HL-60/S4 (cell line): Measurements from ENCODE around the gene NEB.
"Not testable (repeated sequence)": the region's sequence is repeated elsewhere in the genome, so short reads cannot be mapped to it uniquely, and the experiment has no call there.

ENCODE experiments used
- in situ Hi-C: fragments of 300-500 bp; cut with MboI; formaldehyde crosslinking; loops from 2 replicates; pipeline ENCODE4 v1.14.3; 2022; ENCODE audit warnings: low sequenced_read_pairs

The NEB gene

DNA sequence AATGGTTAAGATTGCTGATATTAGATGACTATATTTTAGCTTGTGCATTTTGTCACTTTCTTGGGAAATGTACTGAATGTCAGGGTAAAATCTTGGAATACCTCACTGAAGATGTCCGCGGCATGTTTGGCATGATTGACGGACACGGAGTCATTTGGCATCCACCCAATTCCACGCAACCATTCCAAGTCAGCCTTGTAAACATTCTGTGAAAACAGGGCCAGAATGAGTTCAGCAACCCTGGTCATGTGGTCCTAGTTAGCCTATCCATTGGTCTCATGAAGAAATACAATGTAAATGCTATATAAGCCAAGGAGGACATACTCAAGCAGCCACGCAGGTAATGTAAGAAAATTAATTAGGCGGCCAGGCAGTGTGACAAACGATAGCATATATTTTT lies 165.1 kb downstream of the NEB start:
- in situ Hi-C loops, result no loop called here

DNA sequence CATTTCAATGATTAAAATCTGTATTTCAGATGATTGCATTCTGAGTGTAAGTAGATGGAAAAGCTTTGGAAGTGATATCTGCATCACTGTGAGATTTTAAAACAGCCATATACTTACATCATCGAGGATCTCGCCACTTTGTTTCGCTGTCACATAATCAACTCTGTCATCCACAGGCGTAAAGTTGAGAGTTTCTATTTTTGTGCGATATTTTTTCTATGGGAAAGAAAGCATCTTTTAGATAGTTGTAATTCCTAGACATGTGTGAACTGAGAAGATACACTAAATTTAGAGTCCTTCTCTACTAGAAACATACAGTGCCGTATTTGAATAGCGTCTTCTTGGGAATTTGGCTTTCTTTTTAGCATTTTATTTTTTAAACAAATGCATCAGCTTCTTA lies 165.8 kb downstream of the NEB start:
- in situ Hi-C loops, result no loop called here

- in situ Hi-C loops, result no loop called here
Observed at GRCh38 chr2:151567006-151567405, 167.3 kb downstream of the NEB start.

DNA sequence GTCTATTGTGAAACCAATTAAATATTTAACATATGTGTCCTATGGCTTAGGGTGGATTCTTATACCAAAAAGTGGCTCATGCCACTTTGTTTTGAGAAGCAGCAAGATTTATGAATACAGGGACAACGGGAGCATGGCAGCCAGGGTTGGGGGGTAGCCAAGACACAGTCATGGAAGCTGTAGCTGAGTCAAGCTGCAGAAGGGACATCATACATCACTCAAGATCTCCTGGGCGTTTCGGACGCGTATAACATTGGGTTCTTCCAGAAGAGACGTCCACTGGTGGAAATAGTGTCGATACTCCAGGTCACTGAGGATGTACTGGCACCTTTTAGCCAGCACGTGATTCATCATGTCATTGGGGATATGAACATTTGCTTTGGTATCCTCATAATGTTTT lies 171.9 kb downstream of the NEB start:
- in situ Hi-C loops, result no loop called here

- in situ Hi-C loops, result no loop called here
Observed at GRCh38 chr2:151560289-151560688, 174.0 kb downstream of the NEB start.

GRCh38 chr2:151559431-151559830 lies 174.8 kb downstream of the NEB start:
- in situ Hi-C loops, result not testable (repeated sequence)

DNA sequence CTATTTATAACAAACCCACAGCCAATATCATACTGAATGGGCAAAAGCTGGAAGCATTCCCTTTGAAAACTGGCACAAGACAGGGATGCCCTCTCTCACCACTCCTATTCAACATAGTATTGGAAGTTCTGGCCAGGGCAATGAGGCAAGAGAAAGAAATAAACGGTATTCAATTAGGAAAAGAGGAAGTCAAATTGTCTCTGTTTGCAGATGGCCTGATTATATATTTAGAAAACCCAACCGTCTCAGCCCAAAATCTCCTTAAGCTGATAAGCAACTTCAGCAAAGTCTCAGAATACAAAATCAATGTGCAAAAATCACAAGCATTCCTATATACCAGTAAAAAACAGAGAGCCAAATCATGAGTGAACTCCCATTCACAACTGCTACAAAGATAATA lies 176.4 kb downstream of the NEB start:
- in situ Hi-C loops, result not testable (repeated sequence)

DNA sequence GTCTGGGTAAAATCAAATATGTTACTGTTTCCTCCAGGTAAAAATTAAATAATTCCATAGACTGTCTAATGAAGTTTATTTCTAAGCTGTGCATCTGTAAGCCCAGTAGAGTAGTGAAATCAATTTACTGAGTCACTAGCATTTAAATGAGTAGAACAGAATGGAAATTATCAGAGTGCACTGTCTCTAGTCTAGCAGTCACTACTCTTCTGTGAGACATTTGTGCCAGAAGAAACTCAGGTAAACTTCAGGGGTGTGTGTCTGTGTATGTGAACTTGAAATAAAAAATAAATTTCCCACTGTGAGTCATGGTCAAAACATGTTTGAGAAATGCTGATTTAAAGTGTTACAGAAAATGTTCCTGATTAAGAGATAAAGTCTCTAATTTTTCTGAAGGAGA lies 178.2 kb downstream of the NEB start:
- in situ Hi-C loops, result no loop called here

GRCh38 chr2:151552287-151552686 lies 182.0 kb downstream of the NEB start:
- in situ Hi-C loops, result no loop called here

DNA sequence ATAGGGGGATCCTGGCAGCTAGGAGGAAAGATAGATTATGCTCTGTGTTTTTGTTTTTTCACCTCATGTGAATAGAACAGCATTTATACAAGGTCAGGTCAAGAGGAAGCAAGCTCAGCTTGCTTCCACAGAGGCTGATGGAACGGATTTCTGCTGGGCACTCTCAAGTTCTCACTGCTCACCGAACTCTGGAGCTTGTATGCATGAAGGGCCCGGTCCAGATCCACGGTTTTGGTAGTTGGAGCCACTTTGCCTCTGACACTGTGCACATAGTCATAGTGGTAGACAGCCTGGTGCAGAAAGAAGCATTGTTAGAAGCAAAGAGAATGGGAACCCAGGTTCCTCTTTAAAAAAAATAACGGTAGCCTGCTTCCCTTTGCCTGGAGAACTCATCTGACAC lies 182.7 kb downstream of the NEB start:
- in situ Hi-C loops, result no loop called here

DNA sequence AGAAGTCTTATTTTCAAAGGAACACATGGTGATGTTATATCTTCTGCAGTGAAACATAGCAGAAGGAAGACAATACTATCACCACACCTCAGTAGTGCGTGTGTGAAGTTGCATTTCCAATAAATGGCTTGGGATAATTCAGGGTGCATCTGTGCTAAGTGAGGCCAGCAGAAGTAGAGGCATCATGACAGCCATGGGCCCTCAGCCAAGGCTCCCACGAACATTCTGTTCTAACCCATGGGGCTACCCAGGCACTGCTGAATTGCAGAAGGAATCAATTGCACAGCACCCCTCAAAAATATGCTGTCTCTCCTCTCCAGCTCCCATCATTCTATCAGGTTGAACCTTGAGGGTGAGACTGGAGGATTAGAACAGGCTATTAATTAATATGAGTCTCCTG lies 185.1 kb downstream of the NEB start:
- in situ Hi-C loops, result no loop called here

GRCh38 chr2:151544449-151544848 lies 189.8 kb downstream of the NEB start:
- in situ Hi-C loops, result no loop called here

- in situ Hi-C loops, result no loop called here
Observed at GRCh38 chr2:151543876-151544275, 190.4 kb downstream of the NEB start.

- in situ Hi-C loops, result no loop called here
Observed at GRCh38 chr2:151534001-151534400, 200.3 kb downstream of the NEB start.

DNA sequence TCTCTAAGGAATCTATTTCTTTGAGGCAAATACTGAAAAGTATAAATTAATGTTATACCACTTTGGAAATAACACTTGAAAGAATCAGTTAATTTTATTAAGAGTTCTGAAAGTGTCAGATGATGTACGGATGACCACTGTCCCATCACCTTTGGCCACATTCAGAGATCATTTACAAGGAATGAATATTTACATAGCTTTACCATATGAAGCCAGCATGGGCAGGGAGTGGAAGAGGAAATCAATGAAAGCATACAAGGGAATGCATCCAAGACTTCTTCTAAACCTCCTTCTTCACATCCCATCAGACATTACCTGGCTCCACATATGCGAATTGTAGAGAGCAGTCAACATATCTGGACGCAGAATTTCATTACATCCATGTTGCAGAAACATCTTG lies 201.1 kb downstream of the NEB start:
- in situ Hi-C loops, result no loop called here

DNA sequence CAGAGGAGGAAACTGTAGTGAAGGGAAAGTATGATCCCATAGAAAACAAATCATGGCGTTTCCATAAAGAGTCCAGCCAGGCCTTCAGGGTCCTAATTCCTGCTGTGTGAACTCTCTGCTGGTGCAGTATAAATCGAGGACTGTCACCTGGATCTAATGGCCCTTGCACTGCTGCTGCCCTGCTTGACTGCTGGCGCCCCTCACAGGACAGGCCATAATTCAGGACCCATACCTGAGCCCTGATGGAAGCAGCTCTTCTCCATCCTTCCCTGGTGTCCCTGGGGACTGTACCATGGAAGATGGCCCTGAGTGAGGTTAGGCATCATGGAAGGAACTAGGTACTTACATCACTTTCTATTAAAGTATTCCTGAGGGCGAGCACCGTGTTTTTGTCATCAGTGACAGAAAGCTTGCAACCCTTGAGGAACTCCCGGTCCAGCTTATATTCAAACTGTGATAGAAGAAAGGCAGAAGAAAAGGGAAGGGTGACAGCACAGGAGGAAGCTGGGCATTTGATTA lies 207.6 kb downstream of the NEB start:
- in situ Hi-C loops, result no loop called here

DNA sequence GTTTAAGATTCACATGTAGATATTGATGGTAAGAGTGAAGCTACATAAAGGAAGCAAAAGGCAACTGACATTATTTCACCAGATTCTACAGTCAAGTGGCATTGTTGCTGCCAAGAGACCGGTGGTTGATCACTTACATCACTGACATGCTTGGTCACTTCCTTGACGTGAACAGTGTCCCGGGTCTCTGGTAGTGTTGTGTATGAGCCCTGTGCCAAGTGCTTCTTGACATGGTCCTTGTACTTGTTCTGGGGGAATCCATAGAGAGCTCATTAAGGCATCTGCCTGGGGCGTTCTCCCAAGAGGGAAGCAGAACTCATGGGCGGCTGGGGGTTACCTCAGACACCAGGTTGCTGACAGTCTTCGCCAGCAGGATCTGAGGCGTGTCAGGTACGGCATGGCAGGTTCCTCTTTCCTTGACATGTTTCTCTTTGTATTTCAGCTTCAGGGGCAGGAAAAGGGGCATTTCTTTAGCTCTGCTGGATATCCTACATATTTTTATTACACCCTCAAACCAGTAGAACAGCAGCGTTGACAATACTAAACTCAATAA lies 208.4 kb downstream of the NEB start:
- in situ Hi-C loops, result no loop called here

- in situ Hi-C loops, result no loop called here
Observed at GRCh38 chr2:151523850-151524249, 210.4 kb downstream of the NEB start.

GRCh38 chr2:151522556-151522955 lies 211.7 kb downstream of the NEB start:
- in situ Hi-C loops, result no loop called here

DNA sequence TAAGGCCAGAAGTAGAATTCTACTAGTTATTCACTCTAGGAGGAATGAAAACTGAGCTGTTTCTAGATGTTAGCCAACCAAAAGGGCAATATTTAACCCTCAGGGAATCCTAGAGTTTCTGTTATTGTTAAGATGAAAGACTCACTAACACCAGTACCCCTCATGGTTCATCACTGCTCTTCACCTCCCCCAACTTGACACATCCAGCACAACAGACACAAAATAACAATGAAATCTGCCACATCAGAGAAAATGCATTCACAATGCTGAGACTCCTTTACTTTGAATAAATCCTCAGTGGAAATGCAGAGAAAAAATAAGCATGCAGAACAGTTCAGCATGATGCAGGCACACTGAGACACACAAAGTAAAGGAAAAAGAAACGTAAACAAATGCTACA lies 213.3 kb downstream of the NEB start:
- in situ Hi-C loops, result no loop called here

DNA sequence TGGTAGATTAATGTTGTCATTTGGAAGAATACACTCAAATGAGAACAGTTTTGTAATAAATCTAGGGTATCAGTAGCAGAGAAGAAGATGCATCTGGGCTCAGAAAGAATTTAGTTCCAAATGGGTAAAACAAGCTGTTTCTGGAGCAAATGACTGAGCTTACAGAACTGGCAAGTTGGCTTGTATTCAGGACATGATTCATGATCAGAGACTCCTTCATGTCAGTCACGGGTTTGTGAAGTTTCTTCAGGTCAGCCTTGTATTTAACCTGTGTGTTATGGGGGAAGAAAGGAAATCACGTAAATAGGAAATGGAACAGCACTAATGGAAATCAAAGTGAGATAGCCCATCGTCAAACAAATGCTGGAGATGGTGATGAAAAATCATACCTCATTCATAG lies 215.5 kb downstream of the NEB start:
- in situ Hi-C loops, result no loop called here

DNA sequence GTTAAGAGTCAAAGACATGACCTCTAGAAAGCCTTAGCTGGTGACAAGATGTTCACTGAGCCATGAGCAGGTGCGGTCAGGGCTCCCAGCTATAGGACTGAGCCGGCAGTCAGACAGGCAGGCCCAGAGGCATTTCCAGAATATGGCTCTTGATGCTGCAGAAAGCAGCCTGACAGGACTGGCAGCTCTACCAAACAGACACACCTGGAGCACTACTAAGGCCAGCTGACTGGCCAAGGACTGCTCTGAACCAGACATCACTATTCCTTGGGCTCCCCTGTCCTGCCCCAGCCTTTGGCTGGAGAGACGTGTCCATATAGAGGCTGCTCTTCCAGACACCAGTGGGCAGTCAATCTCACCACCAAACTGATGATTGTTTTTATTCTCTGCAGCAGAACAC lies 225.8 kb downstream of the NEB start:
- in situ Hi-C loops, result no loop called here

DNA sequence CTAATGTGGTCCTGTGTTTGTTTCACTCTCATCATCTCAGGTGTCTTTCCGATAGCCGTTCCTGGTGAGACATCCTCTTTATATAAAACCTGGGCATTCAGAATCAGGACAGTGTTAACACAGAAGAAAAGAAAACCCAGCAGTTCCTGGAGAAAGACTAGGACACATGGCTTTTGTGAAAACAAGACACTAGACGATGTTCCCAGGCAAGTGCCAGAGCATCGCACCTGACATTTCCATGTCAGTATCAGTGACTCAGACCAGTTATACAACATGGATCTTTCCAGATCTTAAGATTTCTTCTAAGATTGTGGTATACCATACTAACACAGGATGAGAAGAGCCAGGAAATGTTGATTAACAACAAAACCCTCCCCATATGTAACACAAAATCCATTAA lies 228.1 kb downstream of the NEB start:
- in situ Hi-C loops, result no loop called here
